Medulla oblongata (tissue), 1 donor: Measurements from ENCODE around the gene TTK.

ENCODE experiments used
- DNase-seq: peaks from one replicate; pipeline ENCODE4 v3.0.0-alpha.2; 2015; ENCODE audit errors: extremely low spot score

The TTK gene

DNA sequence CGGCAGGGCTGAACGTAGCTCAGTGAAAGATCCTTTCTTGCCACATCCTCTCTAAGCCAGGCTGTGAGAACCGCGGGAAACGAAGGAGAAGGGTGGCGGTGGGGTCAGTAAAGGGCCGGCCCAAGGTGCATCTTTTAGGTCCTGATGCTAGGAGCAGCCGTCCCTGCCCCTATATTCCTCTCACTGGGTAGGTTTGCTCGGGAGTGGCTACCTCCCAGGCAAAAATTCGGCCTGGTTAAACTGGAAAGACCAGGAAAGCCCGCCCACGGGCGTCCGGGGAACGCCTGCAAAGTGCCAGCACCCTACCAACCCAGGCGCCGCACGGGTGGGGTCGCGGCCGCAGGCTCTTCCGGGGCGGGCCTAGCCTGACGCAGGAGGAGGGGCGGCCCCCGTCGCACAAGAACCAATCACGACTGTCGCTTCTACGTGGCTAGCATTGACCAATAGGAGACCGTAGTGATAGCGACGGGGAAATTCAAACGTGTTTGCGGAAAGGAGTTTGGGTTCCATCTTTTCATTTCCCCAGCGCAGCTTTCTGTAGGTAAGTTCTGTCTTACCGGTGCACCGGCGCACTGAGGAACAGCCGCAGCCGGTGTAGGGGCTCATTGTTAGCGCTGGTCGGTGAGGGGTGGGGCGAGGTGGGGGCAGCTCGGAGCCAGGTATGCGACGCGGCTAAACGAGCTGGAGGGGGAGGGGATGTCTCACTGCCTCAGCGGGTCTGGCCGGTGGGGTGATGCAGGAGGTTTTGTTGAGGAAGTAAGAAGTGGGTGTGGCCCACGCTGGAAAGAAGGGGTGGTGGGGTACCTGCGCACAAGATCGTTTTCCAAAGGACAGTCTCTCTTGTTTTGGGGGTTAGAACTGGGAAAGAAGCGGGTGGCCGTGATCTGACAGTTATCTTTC, at the start of gene TTK:
TTK (plus strand) TSS at position 477 of the 900 bp plus-strand sequence. CDS start 1,195 bp downstream, outside the sequence.
- peak; percentile 95 for DNase-seq

DNA sequence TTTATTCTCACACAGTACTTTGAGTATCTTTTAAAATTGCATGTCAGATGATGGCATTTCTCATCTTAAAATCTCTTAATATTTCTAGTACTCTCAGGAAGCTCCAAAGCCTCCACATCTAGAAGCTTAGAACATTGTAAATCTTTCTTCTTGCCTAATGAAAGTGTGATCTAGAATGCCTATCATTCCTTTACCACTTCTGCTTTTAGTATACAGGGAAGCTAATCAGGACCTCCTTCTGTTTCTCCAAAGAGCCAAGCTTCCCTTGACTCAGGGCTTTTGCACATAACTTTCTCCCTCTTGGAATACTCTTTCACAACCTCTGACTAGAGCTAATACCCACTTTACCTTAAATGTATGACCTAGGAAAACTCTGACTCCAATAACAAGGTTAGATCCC, 49.6 kb upstream of the TTK start:
- DNase-seq = no peak

DNA sequence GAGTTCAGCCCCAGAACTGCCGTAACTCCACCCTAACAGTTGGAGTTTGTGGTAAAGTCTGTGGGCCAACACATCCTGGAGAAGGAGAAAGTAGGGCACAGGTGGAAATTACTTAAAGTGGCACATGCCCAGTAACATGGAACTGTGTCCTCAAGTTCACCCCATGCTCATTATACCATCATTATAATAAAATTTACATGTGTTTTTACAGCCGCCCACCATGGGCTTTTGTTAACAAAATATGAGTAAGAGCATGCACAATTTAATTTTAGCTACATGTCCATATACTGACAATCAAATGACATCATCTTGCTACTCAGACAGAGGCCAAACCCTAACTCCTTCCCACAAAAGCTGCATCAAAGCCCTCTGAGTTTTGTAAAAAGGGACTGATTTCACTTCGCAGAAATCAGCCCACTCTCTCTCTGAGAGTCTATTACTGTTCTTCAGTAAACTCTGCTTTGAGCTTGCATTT, 39.8 kb upstream of the TTK start:
- no peak for DNase-seq

DNA sequence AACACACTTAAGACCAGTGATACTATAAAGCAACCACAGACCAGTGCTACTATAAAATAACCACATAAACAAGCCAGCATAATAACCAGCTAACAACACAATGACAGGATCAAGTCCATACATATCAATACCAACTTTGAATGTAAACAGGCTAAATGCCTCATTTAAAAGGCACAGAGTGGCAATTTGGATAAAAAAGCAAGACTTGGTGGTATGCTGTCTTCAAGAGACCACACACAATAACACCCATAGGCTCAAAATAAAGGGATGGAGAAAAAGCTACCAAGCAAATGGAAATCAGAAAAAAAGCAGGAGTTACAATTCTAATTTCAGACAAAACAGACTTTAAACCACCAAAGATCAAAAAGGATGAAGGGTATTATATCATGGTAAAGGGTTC, 37.3 kb upstream of the TTK start:
- DNase-seq = no peak

DNA sequence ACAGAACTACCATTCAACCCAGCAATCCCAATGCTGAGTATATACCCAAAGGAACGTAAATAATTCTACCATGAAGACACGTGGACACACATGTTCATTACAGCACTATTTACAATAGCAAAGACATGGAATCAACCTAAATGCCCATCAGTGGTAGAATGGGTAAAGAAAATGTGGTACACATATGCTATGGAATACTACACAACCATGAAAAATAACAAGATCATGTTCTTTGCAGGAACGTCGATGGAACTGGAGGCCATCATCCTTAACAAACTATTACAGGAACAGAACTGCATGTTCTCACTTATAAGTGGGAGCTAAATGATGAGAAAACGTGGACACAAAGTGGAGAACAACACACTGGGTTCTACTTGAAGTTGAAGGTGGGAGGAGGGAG, 34.7 kb upstream of the TTK start:
- no peak for DNase-seq

DNA sequence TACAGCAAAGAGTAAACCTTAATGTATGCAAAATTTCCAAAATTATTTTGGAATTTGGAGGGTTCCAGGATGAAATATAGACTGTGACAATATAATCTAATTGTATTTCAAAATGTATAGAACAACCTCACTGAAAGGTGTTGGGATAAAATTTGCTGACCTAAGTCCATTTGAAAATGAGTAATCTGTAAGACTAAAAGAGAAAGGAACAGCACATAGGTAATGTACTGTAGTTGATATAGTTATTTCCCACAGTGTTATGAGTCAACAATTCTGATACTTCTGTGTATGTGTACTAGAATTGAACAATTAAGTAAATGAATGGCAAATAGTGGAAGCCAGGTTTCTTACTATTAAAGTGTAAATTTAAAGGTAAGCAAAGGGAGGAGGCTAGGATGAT, 33.3 kb upstream of the TTK start:
- DNase-seq = no peak

DNA sequence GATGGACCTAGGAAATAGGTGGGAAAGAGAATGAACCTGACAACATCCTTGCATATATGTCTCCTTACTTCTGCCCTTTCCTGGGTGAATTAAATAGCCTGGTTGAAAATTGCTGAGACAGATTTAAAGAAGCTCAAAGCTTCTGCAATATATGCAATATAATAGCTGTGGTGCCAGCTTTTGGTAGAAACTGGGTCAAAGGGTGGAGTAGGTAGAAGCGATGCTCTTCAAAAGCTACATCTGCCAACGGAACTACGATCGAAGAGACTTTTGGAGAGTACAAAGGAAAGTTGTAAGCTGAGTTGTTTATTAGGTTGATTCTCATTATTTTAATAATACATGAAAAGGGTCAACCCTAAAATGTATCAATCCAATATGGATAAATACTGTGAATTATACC, 22.8 kb upstream of the TTK start:
- no peak for DNase-seq

DNA sequence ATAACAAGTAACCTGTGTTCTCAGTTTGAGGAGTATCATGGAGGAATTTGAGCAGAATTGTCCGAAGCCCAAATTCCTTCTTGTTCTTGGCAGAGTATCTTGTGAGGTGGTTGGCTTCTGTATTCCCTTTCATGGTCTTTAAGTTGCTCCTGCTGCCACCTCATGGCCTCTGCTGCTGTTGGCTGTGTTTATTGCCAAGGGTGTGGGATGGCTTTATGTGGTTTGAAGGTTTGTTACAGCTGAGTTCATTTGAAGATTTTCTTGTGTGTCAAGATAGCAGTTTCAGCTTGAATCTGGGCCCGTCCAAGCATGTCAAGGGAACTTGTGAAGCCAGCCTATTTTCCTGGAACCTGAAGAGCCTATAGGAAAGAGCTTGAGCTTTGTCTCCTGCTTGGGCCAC, 20.2 kb upstream of the TTK start:
- no peak for DNase-seq

DNA sequence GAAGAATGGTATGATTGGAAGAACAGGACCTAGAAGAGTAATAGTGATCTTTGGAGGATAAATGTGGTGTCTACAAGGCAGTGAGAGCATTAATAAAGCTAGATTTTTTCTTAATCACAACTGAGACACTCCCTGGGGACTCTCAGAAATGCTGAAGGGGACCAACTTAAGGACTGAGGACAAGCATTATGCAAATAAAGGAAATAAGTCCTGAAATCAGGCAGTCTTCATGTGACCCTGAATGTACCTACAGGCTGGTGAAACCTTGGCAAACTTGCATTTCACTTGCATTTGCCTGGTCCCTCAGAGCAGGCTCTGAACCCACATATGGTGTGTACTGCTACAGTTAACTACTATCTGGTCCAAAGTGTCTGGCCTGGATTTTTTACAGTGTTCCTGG, 19.3 kb upstream of the TTK start:
- DNase-seq = no peak

DNA sequence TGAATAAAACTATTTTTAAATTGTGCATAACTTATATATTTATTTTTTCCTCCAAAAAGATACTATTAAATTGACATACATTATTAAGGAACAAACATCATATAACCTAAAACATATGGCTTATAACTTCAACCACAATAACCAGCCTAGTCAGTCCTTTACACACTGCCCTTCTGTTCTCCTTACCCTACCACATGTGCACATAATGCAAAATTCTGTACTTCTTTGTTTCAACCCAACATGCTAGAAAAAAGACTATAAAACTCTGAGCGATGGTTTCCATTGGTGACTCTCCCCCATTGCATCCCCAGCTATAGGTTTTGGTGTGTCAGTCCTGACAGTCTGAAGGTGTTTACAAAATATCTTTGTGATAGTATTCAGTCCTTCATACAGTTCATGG, 14.8 kb upstream of the TTK start:
- DNase-seq = no peak

DNA sequence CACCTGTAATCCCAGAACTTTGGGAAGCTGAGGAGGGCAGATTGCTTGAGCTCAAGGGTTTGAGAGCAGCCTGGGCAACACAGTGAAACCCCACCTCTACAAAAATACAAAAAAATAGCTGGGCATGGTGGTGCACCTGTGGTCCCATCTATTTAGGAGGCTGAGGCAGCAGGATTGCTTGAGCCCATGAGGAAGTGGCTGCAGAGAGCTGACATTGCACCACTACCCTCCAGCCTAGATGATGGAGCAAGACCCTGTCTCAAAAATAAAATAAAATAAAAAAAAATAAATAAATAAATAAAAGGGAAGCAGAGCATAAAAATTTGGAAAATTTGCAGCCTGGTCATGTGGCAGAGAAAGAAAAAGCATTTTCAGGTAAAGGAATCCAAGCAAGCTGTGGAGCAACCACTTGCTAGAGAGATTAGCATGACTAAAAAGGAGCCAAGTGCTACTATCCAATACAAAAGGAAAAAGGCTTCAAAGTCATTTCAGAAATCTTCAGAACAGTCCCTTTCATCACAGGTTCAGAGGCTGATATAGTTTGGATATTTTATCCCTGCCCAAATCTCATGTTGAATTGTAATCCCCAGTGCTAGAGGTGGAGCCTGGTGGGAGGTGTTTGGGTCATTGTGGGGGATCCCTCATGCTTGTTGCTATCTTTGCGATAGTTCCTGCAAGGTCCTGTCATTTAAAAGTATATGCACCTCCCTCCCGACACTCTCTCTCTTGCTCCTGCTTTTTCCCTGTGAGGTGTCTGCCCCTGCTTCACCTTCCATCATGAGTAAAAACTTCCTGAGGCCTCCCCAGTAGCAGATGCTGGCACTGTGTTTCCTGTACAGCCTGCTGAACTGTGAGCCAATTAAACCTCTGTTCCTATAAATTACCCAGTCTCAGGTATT, 11.2 kb upstream of the TTK start:
- DNase-seq = no peak

DNA sequence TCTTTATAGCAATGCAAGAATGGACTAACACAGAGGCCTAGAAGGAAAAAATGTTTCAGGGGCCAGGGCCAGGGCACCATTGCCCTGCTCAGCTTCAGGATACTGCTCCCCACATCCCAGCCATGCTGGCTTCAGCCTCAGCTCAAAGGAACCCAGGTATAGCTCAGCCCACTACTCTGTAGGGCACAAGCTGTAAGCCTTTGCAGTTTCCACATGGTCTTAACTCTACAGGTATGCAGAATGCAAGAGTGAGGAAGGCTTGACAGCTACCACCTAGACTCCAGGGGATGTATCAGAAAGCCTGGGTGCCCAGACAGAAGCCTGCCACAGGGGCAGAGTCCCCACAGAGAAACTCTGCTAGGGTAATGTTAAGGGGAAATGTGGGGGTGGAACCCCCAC, 10.5 kb upstream of the TTK start:
- no peak for DNase-seq

DNA sequence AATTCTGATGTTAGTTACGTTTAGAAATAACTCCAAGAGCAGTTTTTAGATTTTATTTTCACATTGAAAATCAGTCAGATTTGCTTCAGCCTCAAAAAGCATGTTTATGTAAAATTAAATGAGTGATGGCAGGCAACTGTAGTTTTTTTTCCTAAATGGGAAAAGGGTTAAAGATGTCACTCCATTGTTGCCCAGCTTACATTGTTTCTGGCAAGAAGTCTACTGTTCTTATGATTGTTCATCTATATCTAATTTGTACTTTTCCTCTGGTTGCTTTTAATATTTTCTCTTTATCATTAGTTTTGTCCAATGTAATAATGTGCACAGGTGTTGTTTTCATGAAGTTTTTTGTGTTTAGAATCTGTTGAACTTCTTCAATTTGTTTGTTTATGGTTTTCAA, 6.7 kb upstream of the TTK start:
- DNase-seq = no peak

DNA sequence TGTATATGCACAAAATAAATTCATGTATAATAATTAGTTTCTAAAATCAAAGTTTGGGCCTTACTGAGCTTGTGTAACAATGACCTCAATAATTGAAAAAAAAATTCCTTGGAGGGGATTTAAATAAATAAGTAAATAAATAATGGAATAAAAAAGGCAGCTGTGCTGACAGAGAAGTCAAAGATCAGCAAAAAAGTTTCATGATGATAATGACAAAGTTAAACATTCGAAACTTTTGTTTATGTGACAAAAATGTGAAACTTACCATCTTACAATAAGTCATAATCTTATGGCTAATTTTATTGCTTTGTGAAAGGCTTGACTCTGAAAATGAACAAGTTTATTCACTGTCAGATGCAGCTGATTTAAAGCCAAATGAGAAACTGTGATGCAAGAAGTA, 3.1 kb upstream of the TTK start:
- no peak for DNase-seq

DNA sequence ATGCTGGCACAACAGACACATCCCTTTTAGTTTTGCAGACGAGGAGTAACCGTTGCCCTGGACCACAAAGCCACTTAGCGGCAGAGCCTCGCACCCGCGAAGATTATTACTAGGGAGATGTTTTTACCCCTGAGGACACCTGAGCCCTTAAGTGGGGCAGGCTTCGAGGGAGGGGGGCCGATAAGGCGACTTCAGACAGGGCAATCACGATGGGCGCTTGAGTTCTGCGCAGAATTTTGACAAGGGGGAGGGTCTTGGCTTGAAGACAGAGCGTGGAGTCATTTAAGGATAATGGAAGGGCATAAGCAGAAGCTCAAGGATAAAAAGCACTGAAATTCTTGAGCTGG, 650 bp upstream of the TTK start:
- no peak for DNase-seq

DNA sequence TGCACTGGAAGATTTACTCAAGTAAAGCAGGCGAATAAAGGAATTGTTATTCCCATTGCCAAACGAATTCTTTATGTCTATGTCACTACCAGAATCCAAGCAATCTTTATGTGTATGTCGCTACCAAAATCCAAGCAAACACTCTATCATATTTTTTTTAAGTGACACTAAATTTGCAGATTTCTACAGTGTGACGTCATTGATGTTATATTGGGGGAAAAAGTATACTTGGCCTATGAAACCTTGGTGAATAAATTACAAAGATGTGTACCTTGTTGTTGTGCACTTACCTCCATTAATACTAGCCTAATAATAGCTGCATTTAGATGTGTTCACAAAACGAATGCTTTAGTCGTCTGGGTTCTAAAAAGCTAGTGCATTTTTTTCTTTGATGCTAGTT, 957 bp downstream of the TTK start:
- no peak for DNase-seq

DNA sequence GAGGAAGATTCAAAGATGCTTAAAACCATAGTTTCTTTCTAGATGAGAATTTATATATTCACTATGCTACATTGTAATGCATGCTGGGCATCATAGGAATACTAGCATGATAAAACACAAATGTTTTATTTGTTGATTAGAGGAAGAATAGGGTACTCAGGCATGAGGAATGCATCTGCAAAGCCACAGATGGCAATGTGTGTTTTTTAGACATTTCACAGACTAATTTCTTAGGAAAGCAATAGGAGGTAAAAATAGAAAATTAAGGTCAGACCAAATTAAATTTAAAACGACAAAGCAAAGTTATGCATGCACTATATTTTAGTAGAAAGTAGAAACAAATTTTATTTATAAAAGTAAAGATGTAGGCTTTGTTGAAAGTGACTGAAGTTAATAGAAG, 2.1 kb downstream of the TTK start:
- DNase-seq = no peak

DNA sequence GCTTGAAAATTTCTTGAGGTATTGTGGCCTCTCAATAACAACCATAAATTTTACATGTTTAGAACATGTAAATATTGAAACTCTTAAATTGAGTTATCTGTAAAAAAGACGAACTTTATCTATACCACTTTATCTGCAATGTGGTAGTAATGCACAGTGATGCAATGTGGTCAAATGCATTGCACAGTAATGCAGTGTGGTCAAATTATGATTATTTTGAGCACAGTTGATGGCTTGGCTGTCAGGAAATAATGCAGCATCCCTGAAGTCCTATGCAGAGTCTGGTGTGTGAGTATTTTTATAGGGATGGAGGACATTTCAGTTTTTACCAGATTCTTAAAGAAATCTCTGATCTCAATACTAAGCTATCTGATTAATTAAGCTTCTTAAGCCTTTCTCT, 5.1 kb downstream of the TTK start:
- no peak for DNase-seq

DNA sequence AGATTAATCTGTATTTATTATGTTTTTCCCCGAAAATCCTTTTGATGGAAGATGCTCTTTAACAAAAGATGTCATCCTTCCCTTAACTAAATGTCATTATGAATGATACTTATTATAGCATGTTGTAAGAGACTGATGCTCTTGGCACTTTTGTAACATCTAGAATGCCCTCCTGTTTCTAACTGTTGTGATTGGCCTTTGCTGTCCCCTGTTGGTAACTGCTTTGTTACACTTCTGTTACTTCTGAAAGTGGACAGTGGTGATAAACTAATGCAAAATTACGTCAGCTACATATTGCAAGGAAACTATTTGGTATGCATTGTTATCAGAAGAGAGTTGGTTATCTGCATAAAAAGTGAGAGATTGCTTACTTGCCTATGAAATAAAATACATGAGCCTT, 5.8 kb downstream of the TTK start:
- DNase-seq = no peak

DNA sequence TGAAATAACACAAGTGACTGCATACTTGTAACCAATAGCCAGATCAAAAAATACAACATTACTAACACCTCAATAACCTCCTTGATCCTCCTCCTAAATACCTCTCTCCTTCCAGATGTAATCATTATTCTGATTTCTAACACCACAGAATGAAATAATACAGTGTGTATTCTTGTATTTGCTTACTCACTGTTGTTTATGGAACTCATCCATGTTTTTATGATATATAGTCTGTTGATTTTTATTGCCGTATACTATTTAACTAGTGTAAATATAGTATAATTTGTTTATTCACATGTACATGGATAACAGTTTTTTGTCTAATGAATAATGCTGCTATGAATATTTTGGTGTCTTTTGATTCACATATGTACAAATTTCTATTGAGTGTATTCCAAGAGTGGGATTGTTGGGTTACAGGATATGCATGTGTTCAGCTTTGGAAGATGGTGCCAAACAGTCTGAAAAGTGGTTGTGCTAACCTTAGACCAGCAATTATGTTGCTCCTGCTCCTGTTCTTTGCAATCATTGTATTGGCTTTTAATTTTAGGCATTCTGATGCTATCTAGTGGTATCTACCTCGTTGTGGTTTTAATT, 11.5 kb downstream of the TTK start:
- no peak for DNase-seq

DNA sequence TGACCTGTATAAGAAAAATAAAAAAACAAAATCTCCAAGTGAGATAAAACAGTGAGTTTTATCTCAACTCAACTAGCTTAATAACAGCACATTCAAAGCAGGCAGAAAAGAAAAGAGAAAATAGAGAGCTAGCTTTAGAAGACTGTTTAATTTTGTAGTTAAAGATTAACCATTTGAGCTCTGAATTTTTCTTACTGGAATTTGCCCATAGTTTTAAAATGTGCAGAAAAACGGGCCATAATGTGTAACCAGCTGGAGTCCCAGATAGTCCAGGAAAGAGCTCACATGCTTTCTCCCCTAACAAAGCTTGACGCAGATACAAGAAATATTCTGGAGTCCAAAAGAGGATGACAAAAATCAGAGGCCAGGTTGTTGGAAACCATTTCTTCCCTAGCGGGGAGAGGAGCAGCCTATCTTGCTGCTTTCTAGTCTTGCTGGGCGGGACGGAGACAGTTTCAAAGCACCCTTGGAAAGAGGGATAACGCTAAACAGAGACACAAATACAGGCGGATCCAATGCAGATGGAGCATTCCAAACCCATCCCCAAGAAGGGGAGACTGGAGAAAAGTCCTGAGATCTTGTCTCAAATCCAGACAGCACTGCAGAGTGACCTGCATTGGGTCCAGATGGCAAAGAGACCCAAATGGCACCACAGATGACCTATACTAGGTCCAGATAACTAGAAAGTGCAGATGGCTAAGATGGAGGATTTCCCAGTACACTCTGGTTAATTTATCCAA, 16.1 kb downstream of the TTK start:
- DNase-seq = no peak

DNA sequence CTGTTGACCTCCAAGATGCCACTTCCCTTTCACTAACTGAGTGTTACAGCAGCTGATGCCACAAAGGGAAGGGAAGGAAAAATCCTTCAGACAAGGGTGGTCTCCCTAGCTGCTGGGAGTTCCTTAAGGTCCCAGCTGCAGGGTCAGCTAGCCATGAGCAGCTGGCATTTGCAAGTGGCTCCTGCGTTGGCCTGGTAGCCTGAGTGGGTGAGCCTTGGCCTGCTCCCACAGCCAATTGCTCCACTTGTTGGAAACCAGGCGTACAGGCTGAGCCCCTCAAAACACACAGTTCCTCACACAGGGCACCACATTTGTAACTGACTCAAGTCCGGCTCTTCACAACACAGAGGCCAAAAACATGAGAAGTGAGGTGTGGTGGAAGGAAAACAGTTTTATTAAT, 16.7 kb downstream of the TTK start:
- no peak for DNase-seq
